Measurements from ENCODE around the gene B3GALNT2. TPM values are rescaled to one million over a fixed set of nuclear protein-coding genes. Genes with fewer than 3 reads are reported as not detected.

Gene B3GALNT2
- polyA plus RNA-seq, 3 donors: 8.9 to 11.8 (median 10.4) TPM

DNA sequence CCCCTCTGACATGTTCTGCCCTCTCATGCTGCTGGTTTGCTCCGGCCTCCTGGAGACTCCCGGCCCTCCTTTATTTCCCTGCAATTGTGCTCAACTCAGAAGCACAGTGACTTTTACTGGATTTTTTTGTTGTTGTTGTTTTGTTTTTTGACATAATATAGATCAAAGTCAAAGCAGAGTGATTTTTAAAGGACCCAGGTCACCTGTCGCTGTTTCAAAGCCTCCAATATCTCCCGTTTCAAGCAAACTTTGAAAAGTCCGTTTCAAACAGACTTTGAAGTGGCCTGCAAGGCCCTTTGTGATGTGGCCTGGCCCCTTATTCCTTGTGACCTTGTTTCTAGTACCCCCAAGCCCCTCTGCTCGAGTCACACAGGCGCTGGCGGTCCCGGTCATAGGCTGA, 78.9 kb downstream of the B3GALNT2 start:
- no peaks in the 10 kb centered on the region for H3K9me3 ChIP-seq (replicated peaks in 1 of 2; ENCODE audit: control insufficient read depth in 1 of 2, insufficient read depth in 1 of 2, low read length in 2 of 2)
- H3K4me1 Mint-ChIP-seq: peaks cover 12% of the 10 kb centered on the region
- no peaks in the 10 kb centered on the region for H3K4me1 ChIP-seq (ENCODE audit: control insufficient read depth in 1 of 2, insufficient read depth in 2 of 2, low read length in 2 of 2)
- H3K27ac Mint-ChIP-seq: no peak overlapping the region
- H3K9ac ChIP-seq (ENCODE audit: insufficient read depth, low read length, poor library complexity, severe bottlenecking): no peak overlapping the region
- 92% methylated on average over 7 of the region's 9 CpGs for WGBS (ENCODE audit: insufficient coverage)
- H4K20me1 ChIP-seq (ENCODE audit: insufficient read depth, low read length): peaks cover 7% of the 10 kb centered on the region
- no peak overlapping the region for H2AFZ ChIP-seq (ENCODE audit: insufficient read depth, low read depth, low read length, poor library complexity, severe bottlenecking)
- H3K4me3 ChIP-seq (replicated peaks in 1 of 3; ENCODE audit: low read depth in 2 of 3, low read length in 3 of 3): no peak overlapping the region
- H3K27me3 ChIP-seq (ENCODE audit: control insufficient read depth in 2 of 2, insufficient read depth in 2 of 2, low read length in 2 of 2): no peaks in the 10 kb centered on the region
- H3K79me2 ChIP-seq (ENCODE audit: insufficient read depth, low read length): no peaks in the 10 kb centered on the region
- H3K27me3 Mint-ChIP-seq (ENCODE audit: low read depth in 3 of 3): peaks cover 0 to 4% (median 0%) of the 10 kb centered on the region in 3 donors
- peaks cover 21 to 54% of the 10 kb centered on the region in 2 donors for H3K36me3 Mint-ChIP-seq
- H3K4me3 Mint-ChIP-seq: no peak overlapping the region
- DNase-seq: no peak
- H3K9me3 Mint-ChIP-seq: no peaks in the 10 kb centered on the region
- TF ChIP-seq, protein P1, sequence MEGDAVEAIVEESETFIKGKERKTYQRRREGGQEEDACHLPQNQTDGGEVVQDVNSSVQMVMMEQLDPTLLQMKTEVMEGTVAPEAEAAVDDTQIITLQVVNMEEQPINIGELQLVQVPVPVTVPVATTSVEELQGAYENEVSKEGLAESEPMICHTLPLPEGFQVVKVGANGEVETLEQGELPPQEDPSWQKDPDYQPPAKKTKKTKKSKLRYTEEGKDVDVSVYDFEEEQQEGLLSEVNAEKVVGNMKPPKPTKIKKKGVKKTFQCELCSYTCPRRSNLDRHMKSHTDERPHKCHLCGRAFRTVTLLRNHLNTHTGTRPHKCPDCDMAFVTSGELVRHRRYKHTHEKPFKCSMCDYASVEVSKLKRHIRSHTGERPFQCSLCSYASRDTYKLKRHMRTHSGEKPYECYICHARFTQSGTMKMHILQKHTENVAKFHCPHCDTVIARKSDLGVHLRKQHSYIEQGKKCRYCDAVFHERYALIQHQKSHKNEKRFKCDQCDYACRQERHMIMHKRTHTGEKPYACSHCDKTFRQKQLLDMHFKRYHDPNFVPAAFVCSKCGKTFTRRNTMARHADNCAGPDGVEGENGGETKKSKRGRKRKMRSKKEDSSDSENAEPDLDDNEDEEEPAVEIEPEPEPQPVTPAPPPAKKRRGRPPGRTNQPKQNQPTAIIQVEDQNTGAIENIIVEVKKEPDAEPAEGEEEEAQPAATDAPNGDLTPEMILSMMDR (IDR thresholded peaks at IDR 0.05): no peak
- H3K36me3 ChIP-seq (replicated peaks in 1 of 2; ENCODE audit: control insufficient read depth in 1 of 2, insufficient read depth in 2 of 2, low read length in 2 of 2): peaks cover 3 to 16% of the 10 kb centered on the region in 2 donors
- H3K27ac ChIP-seq (ENCODE audit: low read depth in 1 of 2, low read length in 2 of 2): no peak overlapping the region
- intact Hi-C loops (cut with micrococcal nuclease): no loop called here
- H3K4me2 ChIP-seq (replicated peaks; ENCODE audit: extremely low read depth, low read length, poor library complexity, severe bottlenecking): no peak overlapping the region

GRCh38 chr1:235424092-235424491, 80.2 kb downstream of the B3GALNT2 start:
- 90% methylated on average over 4 of the region's 8 CpGs for WGBS (ENCODE audit: insufficient coverage)
- Mint-ChIP-seq H3K36me3 (peaks cover 26 to 61% of the 10 kb centered on the region in 2 donors), H3K9me3 (no peaks in the 10 kb centered on the region), H3K27ac (no peak overlapping the region), H3K27me3 (ENCODE audit: low read depth in 3 of 3) (peaks cover 0 to 4% (median 0%) of the 10 kb centered on the region in 3 donors), H3K4me1 (peaks cover 12% of the 10 kb centered on the region), H3K4me3 (no peak overlapping the region)
- Histone ChIP-seq H3K9me3 (replicated peaks in 1 of 2; ENCODE audit: control insufficient read depth in 1 of 2, insufficient read depth in 1 of 2, low read length in 2 of 2) (no peaks in the 10 kb centered on the region), H3K79me2 (ENCODE audit: insufficient read depth, low read length) (no peaks in the 10 kb centered on the region), H3K36me3 (replicated peaks in 1 of 2; ENCODE audit: control insufficient read depth in 1 of 2, insufficient read depth in 2 of 2, low read length in 2 of 2) (peaks cover 7 to 16% of the 10 kb centered on the region in 2 donors), H4K20me1 (ENCODE audit: insufficient read depth, low read length) (peaks cover 7% of the 10 kb centered on the region), H3K27me3 (ENCODE audit: control insufficient read depth in 2 of 2, insufficient read depth in 2 of 2, low read length in 2 of 2) (no peaks in the 10 kb centered on the region), H2AFZ (ENCODE audit: insufficient read depth, low read depth, low read length, poor library complexity, severe bottlenecking) (no peak overlapping the region), H3K4me3 (replicated peaks in 1 of 3; ENCODE audit: low read depth in 2 of 3, low read length in 3 of 3) (no peak overlapping the region), H3K9ac (ENCODE audit: insufficient read depth, low read length, poor library complexity, severe bottlenecking) (no peak overlapping the region), H3K27ac (ENCODE audit: low read depth in 1 of 2, low read length in 2 of 2) (no peak overlapping the region), H3K4me1 (ENCODE audit: control insufficient read depth in 1 of 2, insufficient read depth in 2 of 2, low read length in 2 of 2) (no peaks in the 10 kb centered on the region), H3K4me2 (replicated peaks; ENCODE audit: extremely low read depth, low read length, poor library complexity, severe bottlenecking) (no peak overlapping the region)
- intact Hi-C loops (cut with micrococcal nuclease): no loop called here
- TF ChIP-seq, protein P1 (IDR thresholded peaks at IDR 0.05): no peak
- DNase-seq: no peak

Measured in CD14-positive monocyte (primary cell).